ENCODE data around the gene NKD1. TPM values are rescaled to one million over a fixed set of nuclear protein-coding genes. Genes with fewer than 3 reads are reported as not detected.
A peak's percentile ranks its signal among the peaks of the same experiment; 100 is the strongest.

The NKD1 gene, protein sequence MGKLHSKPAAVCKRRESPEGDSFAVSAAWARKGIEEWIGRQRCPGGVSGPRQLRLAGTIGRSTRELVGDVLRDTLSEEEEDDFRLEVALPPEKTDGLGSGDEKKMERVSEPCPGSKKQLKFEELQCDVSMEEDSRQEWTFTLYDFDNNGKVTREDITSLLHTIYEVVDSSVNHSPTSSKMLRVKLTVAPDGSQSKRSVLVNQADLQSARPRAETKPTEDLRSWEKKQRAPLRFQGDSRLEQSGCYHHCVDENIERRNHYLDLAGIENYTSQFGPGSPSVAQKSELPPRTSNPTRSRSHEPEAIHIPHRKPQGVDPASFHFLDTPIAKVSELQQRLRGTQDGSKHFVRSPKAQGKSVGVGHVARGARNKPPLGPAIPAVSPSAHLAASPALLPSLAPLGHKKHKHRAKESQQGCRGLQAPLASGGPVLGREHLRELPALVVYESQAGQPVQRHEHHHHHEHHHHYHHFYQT
- total RNA-seq (2021; fragmentation: NEBNext Ultra II Directional; extraction: Animal tissue kit (Norgen Biotek cat#: 25700)) = 3.1 and 4.5 TPM in 2 replicates
- 0.64 and 0.70 TPM in 2 replicates for polyA plus RNA-seq (2011; rRNA removed)
- polyA plus RNA-seq (2011; cell fraction: cytosol; rRNA removed) = 0.69 TPM
- 1.6 TPM for polyA plus RNA-seq (2011; cell fraction: nucleus; rRNA removed)
- polyA plus RNA-seq (2012, experiment 1 of 2) = 1.0 to 1.8 TPM (median 1.3 TPM) in 4 replicates
- 0.35 TPM for polyA plus RNA-seq (2012, experiment 2 of 2)
- polyA plus RNA-seq (2013, experiment 1 of 2) = 0.69 TPM
- 0.81 TPM for polyA plus RNA-seq (2013, experiment 2 of 2)
- polyA minus RNA-seq (2011; rRNA and poly(A)+ RNA removed) = 0.88 and 2.9 TPM in 2 replicates
- polyA minus RNA-seq (2011; cell fraction: cytosol; rRNA and poly(A)+ RNA removed) = 0.59 TPM
- 0.80 TPM for polyA minus RNA-seq (2011; cell fraction: nucleus; rRNA and poly(A)+ RNA removed)
- long read RNA-seq, experiment 1, partial matches to known transcripts = 0 of 1 reads
- long read RNA-seq, experiment 1, other reads (novel, unspliced or antisense) = 1 of 1 reads
- long read RNA-seq, experiment 2, partial matches to known transcripts = 0 of 2 reads
- long read RNA-seq, experiment 2, other reads (novel, unspliced or antisense) = 2 of 2 reads

- Histone ChIP-seq H2AK5ac (ENCODE audit: low read depth, low read length) (no peak within 1 kb of the TSS), H2BK15ac (ENCODE audit: low read length) (no peak within 1 kb of the TSS), H3K23ac (ENCODE audit: insufficient read length) (no peak within 1 kb of the TSS), H4K8ac (ENCODE audit: extremely low read depth, insufficient read depth, low read length) (peak within 1 kb of the TSS; percentile 32; the same call in 1 of the 2 replicates), H3K14ac (ENCODE audit: insufficient read length) (no peak within 1 kb of the TSS), H3K79me2 (ENCODE audit: control insufficient read depth in 1 of 2, insufficient read depth in 2 of 2, low read length in 2 of 2) (no peaks in the 10 kb centered on the region), H3K27ac (ENCODE audit: low read depth, low read length) (no peak within 1 kb of the TSS), H3K23me2 (ENCODE audit: low read depth, low read length) (peaks cover 13% of the 10 kb centered on the region; the same call in 1 of the 2 replicates), H3K9ac (replicated peaks in 1 of 4; ENCODE audit: extremely low read depth in 1 of 4, low read depth in 3 of 4, low read length in 3 of 4) (peak within 1 kb of the TSS in 1 of 4 experiments; percentile 58; a peak in 2 of 7 replicates), H2BK5ac (ENCODE audit: low read depth, low read length) (no peak within 1 kb of the TSS), H3K4ac (replicated peaks; ENCODE audit: insufficient read length, low read depth, low read length) (no peak within 1 kb of the TSS), H2AFZ (ENCODE audit: low read length) (no peak within 1 kb of the TSS), H4K91ac (replicated peaks; ENCODE audit: insufficient read length, low read length) (no peak within 1 kb of the TSS), H3K79me1 (ENCODE audit: low read depth, low read length) (no peaks in the 10 kb centered on the region), H4K20me1 (replicated peaks in 1 of 2; ENCODE audit: control insufficient read depth in 1 of 2, insufficient read depth in 2 of 2, low read length in 2 of 2) (no peaks in the 10 kb centered on the region), H3K56ac (replicated peaks; ENCODE audit: insufficient read length, low read depth, low read length) (no peak within 1 kb of the TSS), H2BK12ac (ENCODE audit: low read depth, low read length) (no peak within 1 kb of the TSS), H3K4me3 (ENCODE audit: extremely low read depth in 1 of 4, insufficient read depth in 2 of 4, low read depth in 3 of 4, low read length in 4 of 4) (peak within 1 kb of the TSS; percentile 42 to 83 (median 58)), H3K36me3 (ENCODE audit: control insufficient read depth in 2 of 4, insufficient read depth in 4 of 4, low read length in 3 of 4) (no peaks in the 10 kb centered on the region), H4K5ac (ENCODE audit: insufficient read length, low read depth, low read length) (no peak within 1 kb of the TSS), H3K4me2 (ENCODE audit: insufficient read depth in 1 of 2, low read depth in 2 of 2, low read length in 2 of 2) (peak within 1 kb of the TSS; percentile 62 to 80), H2BK120ac (replicated peaks; ENCODE audit: low read depth, low read length) (no peak within 1 kb of the TSS), H3K9me3 (ENCODE audit: insufficient read depth in 2 of 2, low read depth in 1 of 2, low read length in 1 of 2) (no peaks in the 10 kb centered on the region), H3K27me3 (replicated peaks in 1 of 4; ENCODE audit: control insufficient read depth in 3 of 4, extremely low read depth in 1 of 4, insufficient read depth in 3 of 4, low read length in 3 of 4) (peaks cover 12 to 36% (median 29%) of the 10 kb centered on the region in 4 experiments), H3K18ac (ENCODE audit: extremely low read depth, low read length) (no peak within 1 kb of the TSS), H3K4me1 (replicated peaks in 1 of 4; ENCODE audit: control insufficient read depth in 3 of 4, insufficient read depth in 4 of 4, low read length in 3 of 4) (peaks cover 0 to 2% (median 1%) of the 10 kb centered on the region in 4 experiments; a peak in 1 of 7 replicates), H2BK20ac (ENCODE audit: low read length) (no peak within 1 kb of the TSS)
- ChIA-PET CTCF (ENCODE audit: partially characterized antibody) (interaction anchor here (1.1 to 1.7 kb wide), 2 partner anchors 45 to 75 kb away, joined by 3 to 9 read pairs; no protein-coding TSS in a partner anchor), POLR2A (ENCODE audit: partially characterized antibody) (no interaction called here)
- WGBS, 2 experiments (ENCODE audit: extremely low coverage in 1 of 2, insufficient coverage in 1 of 2, insufficient read length in 1 of 2, insufficient replicate concordance in 2 of 2, low coverage in 1 of 2, low lambda C conversion rate in 2 of 2, missing lambda C conversion rate in 1 of 2) = 2% methylated on average over 34 of the region's 113 CpGs; no CpG with 5 or more reads in 1 of the 2 experiments
- DNase-seq (ENCODE audit: low read depth in 1 of 2, low spot score in 2 of 2) = peak in 1 of 2 experiments; percentile 83
- no peak for FAIRE-seq
- TF ChIP-seq CEBPB (IDR thresholded peaks at IDR 0.05; ENCODE audit: low read depth, low read length) (no peak), HDAC2 (IDR thresholded peaks at IDR 0.05; ENCODE audit: borderline replicate concordance in 1 of 2, low read depth in 2 of 2, low read length in 2 of 2) (no peak), SP4 (IDR thresholded peaks at IDR 0.05; ENCODE audit: low read length) (no peak), ASH2L (IDR thresholded peaks at IDR 0.05; ENCODE audit: low read length) (peak; percentile 15), ATF2 (IDR thresholded peaks at IDR 0.05; ENCODE audit: low read length) (no peak)
Measured at GRCh38 chr16:50548125-50548908, at the start of gene NKD1. TSS of gene NKD1 (plus strand) at chr16:50548396. CDS start at chr16:50548554, 158 bp downstream.

Measured in H1 (cell line).